Glomerular visceral epithelial cell (primary cell): Measurements from ENCODE around the gene PEX3.

Experiments used
- DNase-seq: peaks from one replicate; pipeline ENCODE4 v3.0.0-alpha.2; 2016; ENCODE audit errors: extremely low spot score

Gene PEX3

GRCh38 chr6:143536866-143537691 is 86.5 kb downstream of the PEX3 start:
- DNase-seq: peak; percentile 70

DNA sequence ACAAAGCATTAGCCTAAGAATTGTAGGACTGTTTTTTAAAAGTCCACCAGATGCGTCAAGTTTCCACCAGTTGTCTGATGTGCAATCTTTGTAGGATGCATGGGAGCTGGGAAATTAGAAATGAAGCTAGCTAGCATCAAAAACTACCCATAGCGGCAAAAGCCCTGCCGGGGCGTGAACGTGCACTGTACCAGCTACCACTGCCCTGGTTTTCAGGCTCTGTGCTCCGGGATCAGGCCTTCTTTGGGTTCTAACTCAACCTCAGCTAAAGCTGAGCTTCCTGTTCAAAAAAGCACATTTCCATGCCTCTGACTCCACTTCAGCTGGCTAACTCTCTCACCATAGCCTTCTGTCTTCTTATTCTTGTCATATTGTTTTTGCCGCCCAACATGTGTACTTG is 87.8 kb downstream of the PEX3 start:
- DNase-seq: no peak

- DNase-seq: no peak
These were observed 88.5 kb downstream of the PEX3 start for GRCh38 chr6:143539106-143539505.

DNA sequence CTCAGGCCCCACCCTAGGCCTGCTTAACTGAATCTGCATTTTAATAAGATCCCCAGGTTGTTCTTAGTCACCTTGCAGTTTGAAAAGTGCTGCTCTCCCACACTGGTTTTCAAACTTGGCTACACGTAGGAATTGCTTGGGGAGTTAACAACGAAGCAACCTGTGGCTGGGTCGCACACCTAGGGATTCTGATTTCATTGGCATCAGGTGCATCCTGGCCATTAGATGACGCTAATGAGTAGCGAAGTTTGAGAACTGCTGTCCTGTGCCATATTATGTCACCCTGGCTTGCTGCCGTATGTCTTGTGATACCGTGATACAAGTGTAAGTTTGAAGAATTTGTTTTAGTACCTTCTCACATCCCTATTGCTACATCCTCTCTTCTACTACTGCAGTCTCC is 89.1 kb downstream of the PEX3 start:
- no peak for DNase-seq

GRCh38 chr6:143540192-143540591 is 89.6 kb downstream of the PEX3 start:
- DNase-seq: no peak
